ENCODE measurements around the gene DUSP28. TPM values are rescaled to one million over a fixed set of nuclear protein-coding genes. Genes with fewer than 3 reads are reported as not detected.

Gene DUSP28
- total RNA-seq, 2 donors from 2014 or later = 1.4 to 2.8 TPM

DNA sequence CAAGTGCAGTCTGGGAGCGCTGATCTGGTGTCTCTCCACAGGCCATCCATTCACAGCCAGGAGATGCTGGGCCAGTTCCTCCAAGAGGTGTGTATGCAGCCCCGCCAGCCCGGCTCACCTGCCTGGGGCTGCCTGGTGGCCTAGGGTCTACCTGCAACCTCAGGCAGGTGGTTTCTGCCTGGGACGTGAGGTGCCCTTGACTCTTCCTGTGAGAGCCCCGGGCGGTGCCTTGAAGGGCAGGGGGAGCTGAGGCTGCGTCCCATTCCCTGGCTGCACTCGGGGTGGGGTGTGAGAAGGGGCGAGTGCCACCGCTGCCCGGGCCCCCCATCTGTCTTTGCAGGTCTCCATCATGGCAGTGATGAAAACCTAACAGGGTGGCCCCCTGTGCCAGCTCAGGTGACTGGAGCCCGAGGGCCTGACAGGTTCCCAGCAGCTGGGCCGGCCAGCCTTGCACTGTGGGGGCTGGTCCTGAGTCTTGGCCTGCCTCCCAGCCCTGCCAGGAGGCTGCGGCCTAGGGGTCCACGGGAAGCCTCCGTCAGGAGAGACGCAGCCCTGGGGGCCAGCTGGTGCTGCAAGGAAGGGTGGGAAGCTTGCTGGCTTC is 38.3 kb downstream of the DUSP28 start:
- no peaks in the 10 kb centered on the region for H3K27me3 Mint-ChIP-seq (ENCODE audit: insufficient read depth)
- H3K9me3 Mint-ChIP-seq = no peaks in the 10 kb centered on the region
- H3K4me3 Mint-ChIP-seq = no peak overlapping the region
- Histone ChIP-seq H3K27ac (ENCODE audit: low read depth, low read length) (no peak overlapping the region), H3K4me1 (ENCODE audit: control insufficient read depth, insufficient read depth, low read length) (no peaks in the 10 kb centered on the region), H3K4me3 (ENCODE audit: low read length) (no peak overlapping the region), H3K27me3 (ENCODE audit: control insufficient read depth, insufficient read depth, low read length, poor library complexity, severe bottlenecking) (no peaks in the 10 kb centered on the region), H3K9me3 (ENCODE audit: control insufficient read depth, low read length) (no peaks in the 10 kb centered on the region), H3K36me3 (ENCODE audit: control insufficient read depth, insufficient read depth, low read length) (peaks cover 7% of the 10 kb centered on the region), H3K9ac (ENCODE audit: extremely low read depth, low read length, poor library complexity, severe bottlenecking) (no peak overlapping the region)
- 89 to 93% methylated on average over 9 to 17 of the region's 17 CpGs for WGBS, 2 experiments (ENCODE audit: insufficient coverage in 1 of 2, insufficient read length in 1 of 2)
- DNase-seq = no peak
- H3K4me1 Mint-ChIP-seq = no peaks in the 10 kb centered on the region
- H3K27ac Mint-ChIP-seq = no peak overlapping the region
- peaks cover 9% of the 10 kb centered on the region for H3K36me3 Mint-ChIP-seq (ENCODE audit: low read depth)
- TF ChIP-seq, protein P1, sequence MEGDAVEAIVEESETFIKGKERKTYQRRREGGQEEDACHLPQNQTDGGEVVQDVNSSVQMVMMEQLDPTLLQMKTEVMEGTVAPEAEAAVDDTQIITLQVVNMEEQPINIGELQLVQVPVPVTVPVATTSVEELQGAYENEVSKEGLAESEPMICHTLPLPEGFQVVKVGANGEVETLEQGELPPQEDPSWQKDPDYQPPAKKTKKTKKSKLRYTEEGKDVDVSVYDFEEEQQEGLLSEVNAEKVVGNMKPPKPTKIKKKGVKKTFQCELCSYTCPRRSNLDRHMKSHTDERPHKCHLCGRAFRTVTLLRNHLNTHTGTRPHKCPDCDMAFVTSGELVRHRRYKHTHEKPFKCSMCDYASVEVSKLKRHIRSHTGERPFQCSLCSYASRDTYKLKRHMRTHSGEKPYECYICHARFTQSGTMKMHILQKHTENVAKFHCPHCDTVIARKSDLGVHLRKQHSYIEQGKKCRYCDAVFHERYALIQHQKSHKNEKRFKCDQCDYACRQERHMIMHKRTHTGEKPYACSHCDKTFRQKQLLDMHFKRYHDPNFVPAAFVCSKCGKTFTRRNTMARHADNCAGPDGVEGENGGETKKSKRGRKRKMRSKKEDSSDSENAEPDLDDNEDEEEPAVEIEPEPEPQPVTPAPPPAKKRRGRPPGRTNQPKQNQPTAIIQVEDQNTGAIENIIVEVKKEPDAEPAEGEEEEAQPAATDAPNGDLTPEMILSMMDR (conservative IDR thresholded peaks at IDR 0.05) = no peak

GRCh38 chr2:240599141-240599583 is 39.0 kb downstream of the DUSP28 start:
- TF ChIP-seq, protein P1 (conservative IDR thresholded peaks at IDR 0.05) = no peak
- no peaks in the 10 kb centered on the region for H3K27me3 Mint-ChIP-seq (ENCODE audit: insufficient read depth)
- H3K27ac Mint-ChIP-seq = no peak overlapping the region
- no peak overlapping the region for H3K9ac ChIP-seq (ENCODE audit: extremely low read depth, low read length, poor library complexity, severe bottlenecking)
- H3K9me3 ChIP-seq (ENCODE audit: control insufficient read depth, low read length) = no peaks in the 10 kb centered on the region
- no peak for DNase-seq
- H3K4me1 Mint-ChIP-seq = no peaks in the 10 kb centered on the region
- H3K36me3 ChIP-seq (ENCODE audit: control insufficient read depth, insufficient read depth, low read length) = peaks cover 7% of the 10 kb centered on the region
- 94 to 98% methylated on average over 5 to 11 of the region's 11 CpGs for WGBS, 2 experiments (ENCODE audit: insufficient coverage in 1 of 2, insufficient read length in 1 of 2)
- H3K36me3 Mint-ChIP-seq (ENCODE audit: low read depth) = peaks cover 9% of the 10 kb centered on the region
- no peak overlapping the region for H3K27ac ChIP-seq (ENCODE audit: low read depth, low read length)
- no peaks in the 10 kb centered on the region for H3K4me1 ChIP-seq (ENCODE audit: control insufficient read depth, insufficient read depth, low read length)
- no peak overlapping the region for H3K4me3 ChIP-seq (ENCODE audit: low read length)
- no peaks in the 10 kb centered on the region for H3K9me3 Mint-ChIP-seq
- no peaks in the 10 kb centered on the region for H3K27me3 ChIP-seq (ENCODE audit: control insufficient read depth, insufficient read depth, low read length, poor library complexity, severe bottlenecking)
- no peak overlapping the region for H3K4me3 Mint-ChIP-seq

GRCh38 chr2:240600451-240600961 is 40.3 kb downstream of the DUSP28 start:
- H3K9ac ChIP-seq (ENCODE audit: extremely low read depth, low read length, poor library complexity, severe bottlenecking) = no peak overlapping the region
- 95 to 97% methylated on average over 10 to 16 of the region's 16 CpGs for WGBS, 2 experiments (ENCODE audit: insufficient coverage in 1 of 2, insufficient read length in 1 of 2)
- DNase-seq = no peak
- TF ChIP-seq, protein P1 (conservative IDR thresholded peaks at IDR 0.05) = no peak
- Mint-ChIP-seq H3K27ac (no peak overlapping the region), H3K27me3 (ENCODE audit: insufficient read depth) (no peaks in the 10 kb centered on the region), H3K4me1 (no peaks in the 10 kb centered on the region), H3K9me3 (no peaks in the 10 kb centered on the region), H3K4me3 (no peak overlapping the region), H3K36me3 (ENCODE audit: low read depth) (peaks cover 9% of the 10 kb centered on the region)
- H3K4me3 ChIP-seq (ENCODE audit: low read length) = no peak overlapping the region
- H3K27ac ChIP-seq (ENCODE audit: low read depth, low read length) = no peak overlapping the region
- no peaks in the 10 kb centered on the region for H3K27me3 ChIP-seq (ENCODE audit: control insufficient read depth, insufficient read depth, low read length, poor library complexity, severe bottlenecking)
- H3K4me1 ChIP-seq (ENCODE audit: control insufficient read depth, insufficient read depth, low read length) = no peaks in the 10 kb centered on the region
- H3K9me3 ChIP-seq (ENCODE audit: control insufficient read depth, low read length) = no peaks in the 10 kb centered on the region
- H3K36me3 ChIP-seq (ENCODE audit: control insufficient read depth, insufficient read depth, low read length) = peaks cover 7% of the 10 kb centered on the region

Data from endodermal cell (in vitro differentiated cells).